HepG2 (cell line): Measurements from ENCODE around the gene MFAP4. TPM values are rescaled to one million over a fixed set of nuclear protein-coding genes. Genes with fewer than 3 reads are reported as not detected.

Experiments used
- CEBPB ChIP-seq: IDR thresholded peaks from 2 replicates; pipeline ENCODE4 v1.6.1; 2011; ENCODE audit warnings: low read depth, low read length, improper control_type of control experiment, borderline replicate concordance
- SALL1 ChIP-seq: sonication (generic); formaldehyde crosslinking; IDR thresholded peaks from 2 replicates; pipeline ENCODE4 v1.8.0; 2022; ENCODE audit warnings: mild to moderate bottlenecking, missing genetic modification reagents
- SIN3A ChIP-seq: IDR thresholded peaks from 2 replicates; pipeline ENCODE4 v1.6.1; 2011; ENCODE audit warnings: low read depth, mild to moderate bottlenecking, control low read depth, low read length, borderline replicate concordance
- SOX5 ChIP-seq: IDR thresholded peaks from 2 replicates; pipeline ENCODE4 v1.6.1; 2016; ENCODE audit warnings: borderline replicate concordance
- SP1 ChIP-seq, 2 experiments: fragments of 450-650 bp in 1 of 2; sonication (generic) in 1 of 2; formaldehyde crosslinking in 1 of 2; IDR thresholded peaks; 2 replicates each; pipeline versions ENCODE4 v1.4.0 to v1.6.1; 2016 to 2020; ENCODE audit warnings: missing genetic modification reagents in 1 of 2
- XBP1 ChIP-seq: sonication (generic); formaldehyde crosslinking; IDR thresholded peaks from 2 replicates; pipeline ENCODE4 v1.5.0; 2020; ENCODE audit warnings: missing genetic modification reagents
- ZBTB4 ChIP-seq: sonication (generic); formaldehyde crosslinking; IDR thresholded peaks from 2 replicates; pipeline ENCODE4 v1.4.0; 2020; ENCODE audit warnings: missing genetic modification reagents, mild to moderate bottlenecking, borderline replicate concordance
- ZFP90 ChIP-seq: sonication (generic); formaldehyde crosslinking; IDR thresholded peaks from 2 replicates; pipeline ENCODE4 v1.8.0; 2022; ENCODE audit warnings: missing genetic modification reagents, mild to moderate bottlenecking, inconsistent platforms, borderline replicate concordance
- ZFY ChIP-seq: sonication (generic); formaldehyde crosslinking; IDR thresholded peaks from 2 replicates; pipeline ENCODE4 v1.4.0; 2020; ENCODE audit warnings: missing genetic modification reagents
- ZNF10 ChIP-seq: sonication (generic); formaldehyde crosslinking; IDR thresholded peaks from 2 replicates; pipeline ENCODE4 v1.4.0; 2020; ENCODE audit warnings: mild to moderate bottlenecking, low read depth, missing genetic modification reagents, borderline replicate concordance
- ZNF446 ChIP-seq: sonication (generic); formaldehyde crosslinking; IDR thresholded peaks from 2 replicates; pipeline ENCODE4 v1.5.0; 2020; ENCODE audit warnings: mild to moderate bottlenecking, missing genetic modification reagents
- ZNF530 ChIP-seq: sonication (generic); formaldehyde crosslinking; IDR thresholded peaks from 2 replicates; pipeline ENCODE4 v1.5.0; 2020; ENCODE audit warnings: low read depth, mild to moderate bottlenecking, missing genetic modification reagents
- ZNF720 ChIP-seq: sonication (generic); formaldehyde crosslinking; IDR thresholded peaks from 2 replicates; pipeline ENCODE4 v1.4.0; 2020; ENCODE audit warnings: missing genetic modification reagents
- ZSCAN22 ChIP-seq: sonication (generic); formaldehyde crosslinking; IDR thresholded peaks from 2 replicates; pipeline ENCODE4 v1.4.0; 2020; ENCODE audit warnings: mild to moderate bottlenecking, missing genetic modification reagents
- polyA plus RNA-seq, 8 experiments: library from polyadenylated mRNA; depleted of rRNA in 3 of 8; stranded (reverse) in 7 of 8; unstranded in 1 of 8; fragments of >200 nt; fragmentation: Illumina TruSeq in 4 of 8; extraction: Trizol in 4 of 8; gene quantifications; 2 replicates each; pipeline versions ENCODE4 v1.2.1 to v1.2.3, GENCODE V29; 2011 to 2016; ENCODE audit warnings: low read depth in 4 of 8, missing spikeins in 1 of 8, mixed read lengths in 1 of 8; ENCODE audit not compliant: insufficient read depth in 1 of 8
- total RNA-seq, 5 experiments: library from RNA; depleted of rRNA; stranded (reverse); fragments of >200 nt; fragmentation: Illumina TruSeq; extraction: Trizol; gene quantifications; 2 replicates each; pipeline ENCODE4 v1.2.3, GENCODE V29; 2016; ENCODE audit warnings: low read depth in 1 of 5
- TF ChIP-seq, protein P1 (sequence below): sonication (generic); formaldehyde crosslinking; IDR thresholded peaks from 2 replicates; pipeline ENCODE4 v1.5.1; 2020; ENCODE audit warnings: mild to moderate bottlenecking, missing genetic modification reagents, moderate library complexity
- TF ChIP-seq, protein P2 (sequence below): IDR thresholded peaks from 2 replicates; pipeline ENCODE4 v1.6.1; 2016; ENCODE audit warnings: low read depth
- TF ChIP-seq, protein P3 (sequence below): sonication (generic); formaldehyde crosslinking; IDR thresholded peaks from 2 replicates; pipeline ENCODE4 v1.5.0; 2020; ENCODE audit warnings: mild to moderate bottlenecking, missing genetic modification reagents
- TF ChIP-seq, protein P4 (sequence below): sonication (generic); formaldehyde crosslinking; conservative IDR thresholded peaks from 2 replicates; pipeline ENCODE4 v1.4.0; 2020; ENCODE audit warnings: missing genetic modification reagents

The MFAP4 gene
- total and polyA plus RNA-seq, 2 of the 13 experiments (the other 11 are each of a cell fraction or from before 2014, with no cell fraction given): 0.08 TPM; not detected in 1

- peak; percentile 39 for TF ChIP-seq SALL1 (CRISPR knock-in tag)
- TF ChIP-seq ZNF530: no peak
- TF ChIP-seq, protein P1, sequence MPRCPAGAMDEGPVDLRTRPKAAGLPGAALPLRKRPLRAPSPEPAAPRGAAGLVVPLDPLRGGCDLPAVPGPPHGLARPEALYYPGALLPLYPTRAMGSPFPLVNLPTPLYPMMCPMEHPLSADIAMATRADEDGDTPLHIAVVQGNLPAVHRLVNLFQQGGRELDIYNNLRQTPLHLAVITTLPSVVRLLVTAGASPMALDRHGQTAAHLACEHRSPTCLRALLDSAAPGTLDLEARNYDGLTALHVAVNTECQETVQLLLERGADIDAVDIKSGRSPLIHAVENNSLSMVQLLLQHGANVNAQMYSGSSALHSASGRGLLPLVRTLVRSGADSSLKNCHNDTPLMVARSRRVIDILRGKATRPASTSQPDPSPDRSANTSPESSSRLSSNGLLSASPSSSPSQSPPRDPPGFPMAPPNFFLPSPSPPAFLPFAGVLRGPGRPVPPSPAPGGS: no peak
- TF ChIP-seq XBP1 (CRISPR knock-in tag): no peak
- TF ChIP-seq ZFP90 (CRISPR knock-in tag): no peak
- TF ChIP-seq ZNF720 (CRISPR knock-in tag): no peak
- TF ChIP-seq, protein P2, sequence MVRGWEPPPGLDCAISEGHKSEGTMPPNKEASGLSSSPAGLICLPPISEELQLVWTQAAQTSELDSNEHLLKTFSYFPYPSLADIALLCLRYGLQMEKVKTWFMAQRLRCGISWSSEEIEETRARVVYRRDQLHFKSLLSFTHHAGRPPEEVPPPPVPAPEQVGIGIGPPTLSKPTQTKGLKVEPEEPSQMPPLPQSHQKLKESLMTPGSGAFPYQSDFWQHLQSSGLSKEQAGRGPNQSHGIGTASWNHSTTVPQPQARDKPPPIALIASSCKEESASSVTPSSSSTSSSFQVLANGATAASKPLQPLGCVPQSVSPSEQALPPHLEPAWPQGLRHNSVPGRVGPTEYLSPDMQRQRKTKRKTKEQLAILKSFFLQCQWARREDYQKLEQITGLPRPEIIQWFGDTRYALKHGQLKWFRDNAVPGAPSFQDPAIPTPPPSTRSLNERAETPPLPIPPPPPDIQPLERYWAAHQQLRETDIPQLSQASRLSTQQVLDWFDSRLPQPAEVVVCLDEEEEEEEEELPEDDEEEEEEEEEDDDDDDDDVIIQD: 0 out of 2 replicates have a peak, but pooled peaks have one; percentile 21
- TF ChIP-seq ZBTB4: no peak
- no peak for TF ChIP-seq ZNF10
- TF ChIP-seq, protein P3, sequence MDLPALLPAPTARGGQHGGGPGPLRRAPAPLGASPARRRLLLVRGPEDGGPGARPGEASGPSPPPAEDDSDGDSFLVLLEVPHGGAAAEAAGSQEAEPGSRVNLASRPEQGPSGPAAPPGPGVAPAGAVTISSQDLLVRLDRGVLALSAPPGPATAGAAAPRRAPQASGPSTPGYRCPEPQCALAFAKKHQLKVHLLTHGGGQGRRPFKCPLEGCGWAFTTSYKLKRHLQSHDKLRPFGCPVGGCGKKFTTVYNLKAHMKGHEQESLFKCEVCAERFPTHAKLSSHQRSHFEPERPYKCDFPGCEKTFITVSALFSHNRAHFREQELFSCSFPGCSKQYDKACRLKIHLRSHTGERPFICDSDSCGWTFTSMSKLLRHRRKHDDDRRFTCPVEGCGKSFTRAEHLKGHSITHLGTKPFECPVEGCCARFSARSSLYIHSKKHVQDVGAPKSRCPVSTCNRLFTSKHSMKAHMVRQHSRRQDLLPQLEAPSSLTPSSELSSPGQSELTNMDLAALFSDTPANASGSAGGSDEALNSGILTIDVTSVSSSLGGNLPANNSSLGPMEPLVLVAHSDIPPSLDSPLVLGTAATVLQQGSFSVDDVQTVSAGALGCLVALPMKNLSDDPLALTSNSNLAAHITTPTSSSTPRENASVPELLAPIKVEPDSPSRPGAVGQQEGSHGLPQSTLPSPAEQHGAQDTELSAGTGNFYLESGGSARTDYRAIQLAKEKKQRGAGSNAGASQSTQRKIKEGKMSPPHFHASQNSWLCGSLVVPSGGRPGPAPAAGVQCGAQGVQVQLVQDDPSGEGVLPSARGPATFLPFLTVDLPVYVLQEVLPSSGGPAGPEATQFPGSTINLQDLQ (CRISPR knock-in tag): no peak
- TF ChIP-seq ZFY (CRISPR knock-in tag): peak; percentile 20; the same call in 1 of the 2 replicates
- no peak for TF ChIP-seq SOX5 (CRISPR knock-in tag)
- no peak for TF ChIP-seq ZNF446 (CRISPR knock-in tag)
- TF ChIP-seq, protein P4, sequence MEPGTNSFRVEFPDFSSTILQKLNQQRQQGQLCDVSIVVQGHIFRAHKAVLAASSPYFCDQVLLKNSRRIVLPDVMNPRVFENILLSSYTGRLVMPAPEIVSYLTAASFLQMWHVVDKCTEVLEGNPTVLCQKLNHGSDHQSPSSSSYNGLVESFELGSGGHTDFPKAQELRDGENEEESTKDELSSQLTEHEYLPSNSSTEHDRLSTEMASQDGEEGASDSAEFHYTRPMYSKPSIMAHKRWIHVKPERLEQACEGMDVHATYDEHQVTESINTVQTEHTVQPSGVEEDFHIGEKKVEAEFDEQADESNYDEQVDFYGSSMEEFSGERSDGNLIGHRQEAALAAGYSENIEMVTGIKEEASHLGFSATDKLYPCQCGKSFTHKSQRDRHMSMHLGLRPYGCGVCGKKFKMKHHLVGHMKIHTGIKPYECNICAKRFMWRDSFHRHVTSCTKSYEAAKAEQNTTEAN: no peak
- TF ChIP-seq SIN3A: no peak
- TF ChIP-seq SP1 (IDR thresholded peaks at IDR 0.05): no peak
- TF ChIP-seq SP1 (CRISPR knock-in tag; IDR thresholded peaks at IDR 0.05): peak; percentile 57; the same call in 1 of the 2 replicates
- TF ChIP-seq ZSCAN22: no peak
- no peak for TF ChIP-seq CEBPB
Observed at GRCh38 chr17:19369107-19369778, 17.7 kb downstream of the MFAP4 start (continued).
